T47D (cell line): ENCODE measurements around the gene PAM.
"Not testable (repeated sequence)": the region's sequence is repeated elsewhere in the genome, so short reads cannot be mapped to it uniquely, and the experiment has no call there.

Source experiments
- DNase-seq, 2 experiments: peaks; one replicate each; pipeline versions ENCODE4 v3.0.0 to v3.0.0-alpha.2; 2011 to 2012; ENCODE audit warnings: low read depth in 1 of 2, low spot score in 1 of 2
- JUND ChIP-seq: IDR thresholded peaks from 2 replicates; pipeline ENCODE4 v1.6.1; 2012; ENCODE audit warnings: low read depth
- in situ Hi-C: cut with HindIII; loops from 2 replicates; pipeline ENCODE4 v1.10.0; 2016; ENCODE audit warnings: low sequenced_read_pairs, low pct_unique_long_range_greater_than_20kb

PAM gene

DNA sequence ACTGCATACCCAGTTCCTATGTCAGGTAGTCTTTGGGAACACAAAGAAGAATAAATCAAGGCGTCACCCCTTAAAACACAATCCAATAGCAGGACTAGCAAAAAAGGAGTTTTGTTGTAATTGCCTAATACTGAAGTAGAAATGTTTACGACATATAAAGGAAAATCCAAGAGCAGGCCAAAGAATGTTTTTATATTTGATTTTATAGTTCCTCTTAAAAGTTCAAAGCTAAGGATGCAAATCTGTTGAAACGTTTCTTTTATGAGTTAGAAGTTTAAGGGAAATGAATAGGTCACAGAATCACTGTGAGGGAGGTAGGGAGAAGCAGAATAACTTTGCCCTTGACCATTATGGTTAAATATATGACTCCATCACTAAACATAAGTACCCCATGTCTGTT is 136.1 kb downstream of the PAM start:
- no peak for TF ChIP-seq JUND
- in situ Hi-C loops = no loop called here
- no peak for DNase-seq

DNA sequence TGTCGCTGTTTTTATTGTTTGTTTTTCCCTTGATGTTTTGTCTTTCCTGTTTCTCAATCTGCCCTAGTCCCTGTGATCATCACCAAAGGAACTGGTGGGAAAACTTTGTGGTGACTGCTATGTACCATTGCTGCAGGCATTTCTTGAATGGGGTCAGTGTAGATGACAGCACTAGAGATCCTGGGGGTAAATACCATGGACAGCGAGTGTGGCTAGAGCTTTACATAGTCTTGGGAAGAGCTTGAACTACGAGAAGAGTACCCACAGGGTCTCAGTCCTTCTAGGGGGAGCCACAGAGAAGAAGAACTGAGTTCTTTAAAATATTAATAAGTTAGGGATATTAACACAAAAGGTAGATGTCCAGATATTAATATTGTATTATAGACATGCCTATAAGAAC is 138.8 kb downstream of the PAM start:
- in situ Hi-C loops = no loop called here

DNA sequence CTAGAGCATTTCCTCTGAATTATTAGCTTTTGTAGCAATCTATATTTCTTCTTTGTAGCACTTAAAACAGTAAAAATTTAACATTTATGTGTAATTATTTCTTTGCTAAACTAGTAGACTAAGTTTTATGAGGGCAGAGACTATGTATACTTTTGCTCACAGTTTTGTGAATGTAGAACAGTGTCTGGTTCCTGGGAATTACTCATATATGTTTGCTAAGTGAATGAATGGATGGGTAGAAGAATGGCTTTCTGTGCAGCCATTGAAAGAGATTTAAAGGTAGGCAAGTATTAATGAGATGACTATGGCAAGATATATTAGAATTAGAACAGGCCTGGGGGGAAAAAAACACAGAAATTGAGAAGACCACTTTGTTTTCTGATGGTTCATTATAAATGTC is 140.1 kb downstream of the PAM start:
- DNase-seq = no peak
- in situ Hi-C loops = no loop called here
- no peak for TF ChIP-seq JUND

More for the DNA sequence above, 138.8 kb downstream of the PAM start:
- DNase-seq = no peak
- TF ChIP-seq JUND = no peak

DNA sequence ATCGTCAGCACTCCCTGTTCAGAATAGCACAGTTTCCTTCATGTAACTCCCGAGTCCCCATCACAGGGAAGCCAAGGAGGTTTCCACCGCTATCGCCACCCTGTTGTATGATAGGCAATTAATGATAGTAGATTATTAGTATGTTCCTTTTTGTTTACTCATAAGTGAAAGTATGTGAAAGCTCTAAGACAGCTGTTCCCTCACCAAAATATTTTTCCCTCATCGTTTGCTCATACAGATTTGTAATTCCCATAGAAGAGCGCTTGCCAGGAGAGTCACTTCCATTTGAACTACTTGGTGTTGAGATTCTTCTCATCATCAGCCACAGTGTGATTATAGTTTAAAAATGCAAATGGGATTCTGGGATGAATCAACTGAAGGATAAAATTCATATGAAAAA is 140.9 kb downstream of the PAM start:
- TF ChIP-seq JUND = no peak
- in situ Hi-C loops = no loop called here
- no peak for DNase-seq

DNA sequence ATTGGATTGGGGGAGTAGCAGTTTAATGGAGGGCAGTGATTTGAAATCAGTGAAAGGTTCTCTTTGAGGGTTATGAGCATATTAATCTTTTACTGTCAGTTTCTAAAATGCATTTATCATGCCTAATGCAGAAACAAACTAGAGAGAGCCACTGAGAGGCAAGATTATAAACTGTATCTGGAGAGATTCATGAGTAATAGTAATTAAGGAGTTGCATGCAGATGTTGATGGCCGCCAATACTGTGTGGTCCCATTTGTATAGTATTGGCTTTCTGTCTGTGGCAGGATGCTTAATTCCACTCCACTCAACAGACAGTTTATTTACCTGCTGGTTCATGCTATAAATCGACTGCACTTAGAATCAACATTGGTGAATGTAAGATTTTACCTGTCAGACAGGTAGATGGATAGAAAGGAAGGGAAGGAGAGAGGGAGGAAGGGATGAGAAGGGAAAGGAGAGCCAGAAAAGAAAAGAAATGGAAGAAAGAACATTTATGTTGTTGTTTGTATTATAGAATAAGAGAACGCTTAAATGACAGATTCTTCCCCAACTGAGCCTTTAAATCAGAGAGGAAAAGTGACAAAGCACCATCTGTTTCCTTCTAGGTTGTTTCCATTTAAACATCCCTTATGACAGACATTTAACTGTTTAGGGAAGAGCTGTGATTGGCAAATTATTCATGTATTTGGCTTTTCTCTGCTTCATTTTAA is 146.5 kb downstream of the PAM start:
- DNase-seq = peak in 1 of 2 experiments; percentile 35
- TF ChIP-seq JUND = no peak
- in situ Hi-C loops = no loop called here

DNA sequence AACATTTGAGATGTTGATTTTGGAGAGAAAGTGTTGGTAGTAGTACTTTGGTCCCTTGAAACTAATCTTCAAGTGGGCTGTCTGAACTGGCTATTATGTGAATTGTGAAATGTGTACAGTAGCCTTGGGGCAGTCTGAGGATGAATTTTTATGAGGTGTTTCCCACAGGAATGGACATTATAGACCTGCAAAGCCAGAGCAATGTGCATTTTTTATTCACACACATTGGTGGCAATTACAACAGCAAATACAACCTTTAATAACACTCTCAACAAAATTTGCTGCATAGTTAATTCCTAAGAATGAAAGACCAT is 147.0 kb downstream of the PAM start:
- no peak for TF ChIP-seq JUND
- peak in 1 of 2 experiments; percentile 74 for DNase-seq
- in situ Hi-C loops = no loop called here

DNA sequence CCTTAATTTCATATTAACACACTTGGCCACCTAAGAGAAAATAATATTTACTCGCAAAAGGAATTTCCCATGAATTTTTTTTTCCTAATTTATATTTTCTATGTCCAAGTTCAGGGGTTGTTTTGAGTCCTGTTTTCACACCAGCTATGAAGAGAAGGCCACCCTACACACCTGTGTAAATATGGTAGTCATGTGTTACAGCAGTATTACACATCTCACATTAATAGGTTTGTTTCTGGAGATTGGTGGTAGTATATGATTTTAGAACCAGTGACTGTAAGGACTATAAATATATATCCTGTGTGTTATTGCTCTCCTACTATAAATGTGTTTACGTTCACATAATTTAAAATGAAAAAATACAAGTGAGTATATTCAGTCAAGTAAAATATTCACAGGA is 147.5 kb downstream of the PAM start:
- TF ChIP-seq JUND = no peak
- DNase-seq = peak in 1 of 2 experiments; percentile 10

DNA sequence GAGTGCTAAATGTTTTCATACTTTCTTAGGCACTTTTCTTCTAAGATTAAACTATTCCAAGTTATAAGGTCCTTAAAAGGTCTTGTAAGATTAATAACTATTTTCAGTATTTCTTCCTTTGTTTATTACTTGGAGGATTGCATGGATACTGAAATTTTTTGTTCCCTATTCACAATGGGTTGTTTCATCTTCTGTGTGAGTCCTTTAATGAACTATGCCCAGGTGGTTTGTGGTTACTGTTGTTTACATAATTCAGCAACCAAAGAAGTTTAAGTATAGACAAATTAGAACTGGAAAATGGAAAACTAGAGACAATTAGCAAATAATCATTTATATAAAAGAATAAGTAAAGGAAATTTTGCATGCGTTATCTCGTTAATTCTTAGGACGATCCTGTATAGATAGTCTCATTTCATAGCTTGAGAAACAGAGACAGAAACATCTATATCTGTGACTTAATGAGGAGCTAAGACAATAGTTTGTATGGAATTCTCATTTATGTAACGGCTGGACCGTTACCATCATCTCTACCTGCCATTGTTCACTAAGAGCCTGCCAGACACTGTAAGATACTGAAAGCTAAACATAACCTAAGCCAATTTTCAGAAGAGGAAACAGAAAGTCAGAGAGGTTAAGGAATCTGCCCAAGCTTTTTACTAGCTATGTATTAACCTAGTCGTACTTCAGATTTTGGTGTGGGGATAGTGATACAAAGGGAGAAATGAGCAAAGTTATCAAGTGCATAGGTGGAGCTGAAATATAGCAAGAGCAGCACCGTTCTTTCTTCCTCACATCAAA is 148.2 kb downstream of the PAM start:
- no peak for DNase-seq
- TF ChIP-seq JUND = no peak

More for the DNA sequence above, 147.5 kb downstream of the PAM start:
- in situ Hi-C loops = no loop called here

DNA sequence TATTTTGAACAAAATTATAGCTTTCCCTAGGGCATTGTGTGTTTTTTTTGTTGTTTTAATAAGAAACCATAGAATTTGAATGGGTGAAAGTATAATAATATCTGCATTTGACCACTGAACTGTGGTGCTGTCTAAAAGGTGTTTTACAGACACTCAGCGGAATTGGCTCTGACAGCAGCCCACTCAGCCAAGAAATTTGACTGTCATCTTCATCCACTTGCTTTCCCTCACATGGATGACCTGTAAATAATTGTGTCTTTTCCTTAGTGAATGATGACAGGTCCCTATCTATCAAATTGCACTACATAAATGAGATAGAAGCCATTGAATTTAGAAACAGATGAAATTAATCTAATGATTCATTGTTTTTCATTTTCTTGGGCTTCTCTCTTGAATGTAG is 150.0 kb downstream of the PAM start:
- no peak for DNase-seq
- no peak for TF ChIP-seq JUND
- in situ Hi-C loops = no loop called here

More for the DNA sequence above, 148.2 kb downstream of the PAM start:
- in situ Hi-C loops = no loop called here

DNA sequence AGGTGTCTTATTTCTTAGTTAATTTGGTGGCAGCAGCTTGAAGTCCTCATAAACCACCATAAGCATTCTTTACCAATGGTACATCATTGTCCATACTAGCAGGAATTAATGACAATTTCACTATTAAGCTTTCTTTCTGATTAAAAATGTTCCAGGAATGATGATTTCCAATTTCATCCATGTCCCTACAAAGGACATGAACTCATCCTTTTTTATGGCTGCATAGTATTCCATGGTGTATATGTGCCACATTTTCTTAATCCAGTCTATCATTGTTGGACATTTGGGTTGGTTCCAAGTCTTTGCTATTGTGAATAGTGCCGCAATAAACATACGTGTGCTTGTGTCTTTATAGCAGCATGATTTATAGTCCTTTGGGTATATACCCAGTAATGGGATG is 152.0 kb downstream of the PAM start:
- in situ Hi-C loops, DNase-seq: not testable (repeated sequence)

DNA sequence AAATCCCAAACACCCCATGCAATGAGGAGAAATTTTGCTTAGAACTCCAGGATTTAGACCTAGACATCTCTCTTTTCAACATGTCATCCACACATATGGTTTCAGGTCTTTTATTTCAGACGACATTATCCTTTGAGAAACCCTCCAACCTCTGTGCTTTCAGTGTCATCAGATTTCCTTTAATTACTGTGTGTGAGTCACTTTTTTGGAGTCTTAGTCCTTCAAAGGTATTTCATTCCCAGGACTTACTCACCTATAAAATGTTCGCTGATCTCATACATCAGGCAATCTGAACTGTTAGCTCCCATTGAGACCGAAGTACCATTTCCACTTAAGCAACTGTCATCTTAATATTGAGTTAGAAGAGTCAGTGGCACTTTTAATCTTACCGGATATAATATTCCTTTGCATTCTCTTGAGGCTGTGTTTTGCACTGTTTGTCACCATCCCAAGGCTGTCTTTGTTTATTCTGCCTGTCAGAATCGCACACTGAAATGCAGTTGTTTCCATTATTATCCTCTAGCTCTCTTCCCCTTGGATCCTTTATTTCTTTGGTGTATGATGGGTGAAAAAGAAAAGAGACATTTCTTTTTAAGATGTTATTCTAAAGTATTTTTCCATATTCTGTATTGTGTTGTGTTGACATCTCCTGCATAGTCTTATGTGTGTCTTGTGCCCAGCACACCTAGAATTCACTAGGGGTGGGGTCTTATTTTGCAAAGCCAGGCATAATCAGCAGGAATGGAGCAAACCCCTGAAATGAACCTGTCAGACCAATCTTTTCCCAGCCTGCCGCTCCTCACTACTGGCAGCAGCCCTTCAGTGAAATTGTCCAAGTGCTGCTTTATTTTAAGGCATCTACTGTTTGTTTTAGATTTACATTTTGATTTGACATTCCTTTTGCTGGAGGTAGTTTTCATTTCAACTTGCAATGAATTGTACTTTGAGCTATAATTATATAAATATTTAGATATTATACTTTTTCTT is 155.4 kb downstream of the PAM start:
- TF ChIP-seq JUND = no peak
- in situ Hi-C loops = no loop called here
- DNase-seq = peak; percentile 7 to 51

DNA sequence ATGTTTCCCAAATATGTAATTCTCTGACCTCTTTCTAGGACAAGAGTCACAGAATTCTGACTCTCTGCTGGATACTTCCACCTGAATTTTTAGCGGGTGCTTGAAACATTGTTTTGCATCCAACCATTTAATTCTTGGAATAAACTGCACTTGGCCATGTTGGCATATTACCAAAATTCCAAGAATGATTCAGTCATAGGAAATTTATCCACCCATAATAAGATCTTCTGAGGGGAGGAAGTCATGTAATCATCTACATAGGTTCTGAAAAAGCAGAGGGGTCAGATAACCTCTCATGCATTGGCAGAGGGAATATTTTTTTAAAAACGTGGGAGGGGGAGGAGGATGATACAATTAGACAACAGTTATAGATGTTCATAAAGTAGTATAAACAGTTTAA is 156.9 kb downstream of the PAM start:
- in situ Hi-C loops = no loop called here
- TF ChIP-seq JUND = no peak
- DNase-seq = no peak
